Parathyroid adenoma (tissue), 2 donors: ENCODE results near the gene RFC5.

Experiments used
- H2AFZ ChIP-seq: fragments of 300-600 bp; sonication (generic); one replicate; pipeline ENCODE4 v1.7.0; 2017; ENCODE audit warnings: antibody characterized with exemption, mild to moderate bottlenecking
- H3K27ac ChIP-seq: fragments of 300-600 bp; sonication (generic); one replicate; pipeline ENCODE4 v1.7.0; 2017
- H3K27me3 ChIP-seq: fragments of 300-600 bp; sonication (generic); one replicate; pipeline ENCODE4 v1.7.0; 2017; ENCODE audit warnings: low read length; ENCODE audit not compliant: control insufficient read depth, insufficient read depth
- H3K36me3 ChIP-seq: fragments of 300-600 bp; sonication (generic); one replicate; pipeline ENCODE4 v1.7.0; 2017; ENCODE audit warnings: low read length; ENCODE audit not compliant: control insufficient read depth, insufficient read depth
- H3K4me1 ChIP-seq: fragments of 300-600 bp; sonication (generic); one replicate; pipeline ENCODE4 v1.7.0; 2017; ENCODE audit warnings: control low read depth
- H3K4me2 ChIP-seq: fragments of 300-600 bp; sonication (generic); one replicate; pipeline ENCODE4 v1.7.0; 2017; ENCODE audit warnings: low read length
- H3K4me3 ChIP-seq: fragments of 300-600 bp; sonication (generic); one replicate; pipeline ENCODE4 v1.7.0; 2017; ENCODE audit warnings: low read depth, low read length
- H3K79me2 ChIP-seq: fragments of 300-600 bp; sonication (generic); one replicate; pipeline ENCODE4 v1.7.0; 2017; ENCODE audit warnings: control low read depth
- H3K9ac ChIP-seq: fragments of 300-600 bp; sonication (generic); one replicate; pipeline ENCODE4 v1.7.0; 2017; ENCODE audit warnings: mild to moderate bottlenecking
- H3K9me3 ChIP-seq: fragments of 300-600 bp; sonication (generic); one replicate; pipeline ENCODE4 v1.7.0; 2017; ENCODE audit warnings: low read length; ENCODE audit not compliant: control insufficient read depth
- TF ChIP-seq, protein P1 (sequence below): fragments of 300-600 bp; sonication (generic); IDR thresholded peaks from one replicate; pipeline ENCODE4 v1.7.0; 2017; ENCODE audit warnings: antibody characterized with exemption, mild to moderate bottlenecking
- donor health status: primary hyperparathyroidism.

RFC5 gene

DNA sequence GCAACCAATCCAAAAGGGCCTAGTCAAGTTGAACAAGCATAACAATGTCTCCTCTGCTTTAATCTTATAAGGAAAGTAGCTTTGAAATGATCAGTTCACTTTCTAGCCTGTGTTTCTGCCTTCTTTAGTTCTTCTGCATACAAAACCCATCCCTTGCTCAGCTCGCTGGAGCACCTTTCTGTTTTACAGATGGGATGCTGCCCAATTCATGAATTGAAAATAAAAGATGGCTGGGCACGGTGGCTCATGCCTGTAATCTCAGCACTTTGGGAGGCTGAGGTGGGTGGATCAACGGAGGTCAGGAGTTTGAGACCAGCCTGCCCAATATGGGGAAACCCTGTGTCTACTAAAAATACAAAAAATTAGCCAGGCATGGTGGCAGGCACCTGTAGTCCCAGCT is 4.5 kb upstream of the RFC5 start:
- H2AFZ ChIP-seq: no peak overlapping the region

DNA sequence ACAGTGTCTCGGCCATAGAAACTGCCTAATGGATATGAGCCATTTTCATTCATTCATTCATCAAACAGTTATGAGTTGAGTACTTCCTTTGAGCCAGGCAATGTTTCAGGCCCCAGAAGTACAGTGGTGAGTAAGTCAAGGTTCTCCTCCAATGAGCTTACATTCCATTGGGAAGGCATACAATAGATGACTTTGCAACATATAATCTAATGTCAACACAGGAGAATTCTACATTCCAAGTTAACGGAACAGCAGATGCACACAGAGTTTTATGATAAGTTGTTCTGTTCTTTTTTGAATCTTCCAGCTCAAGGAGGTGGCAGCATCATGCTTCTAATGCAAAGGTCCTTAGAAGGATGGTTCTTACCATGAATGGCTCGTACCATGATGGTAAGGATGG is 3.2 kb upstream of the RFC5 start:
- Histone ChIP-seq H3K27ac (no peak overlapping the region), H3K9me3 (no peaks in the 10 kb centered on the region), H3K9ac (no peak overlapping the region), H2AFZ (no peak overlapping the region), H3K4me2 (no peak overlapping the region), H3K79me2 (no peaks in the 10 kb centered on the region), H3K27me3 (no peaks in the 10 kb centered on the region), H3K4me1 (peaks cover 3% of the 10 kb centered on the region), H3K36me3 (no peaks in the 10 kb centered on the region), H3K4me3 (no peak overlapping the region)
- TF ChIP-seq, protein P1, sequence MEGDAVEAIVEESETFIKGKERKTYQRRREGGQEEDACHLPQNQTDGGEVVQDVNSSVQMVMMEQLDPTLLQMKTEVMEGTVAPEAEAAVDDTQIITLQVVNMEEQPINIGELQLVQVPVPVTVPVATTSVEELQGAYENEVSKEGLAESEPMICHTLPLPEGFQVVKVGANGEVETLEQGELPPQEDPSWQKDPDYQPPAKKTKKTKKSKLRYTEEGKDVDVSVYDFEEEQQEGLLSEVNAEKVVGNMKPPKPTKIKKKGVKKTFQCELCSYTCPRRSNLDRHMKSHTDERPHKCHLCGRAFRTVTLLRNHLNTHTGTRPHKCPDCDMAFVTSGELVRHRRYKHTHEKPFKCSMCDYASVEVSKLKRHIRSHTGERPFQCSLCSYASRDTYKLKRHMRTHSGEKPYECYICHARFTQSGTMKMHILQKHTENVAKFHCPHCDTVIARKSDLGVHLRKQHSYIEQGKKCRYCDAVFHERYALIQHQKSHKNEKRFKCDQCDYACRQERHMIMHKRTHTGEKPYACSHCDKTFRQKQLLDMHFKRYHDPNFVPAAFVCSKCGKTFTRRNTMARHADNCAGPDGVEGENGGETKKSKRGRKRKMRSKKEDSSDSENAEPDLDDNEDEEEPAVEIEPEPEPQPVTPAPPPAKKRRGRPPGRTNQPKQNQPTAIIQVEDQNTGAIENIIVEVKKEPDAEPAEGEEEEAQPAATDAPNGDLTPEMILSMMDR: no peak

More for the DNA sequence above, 4.5 kb upstream of the RFC5 start:
- Histone ChIP-seq H3K4me3 (no peak overlapping the region), H3K4me2 (no peak overlapping the region), H3K36me3 (no peaks in the 10 kb centered on the region), H3K79me2 (no peaks in the 10 kb centered on the region), H3K4me1 (peaks cover under 1% of the 10 kb centered on the region), H3K9me3 (no peaks in the 10 kb centered on the region), H3K9ac (no peak overlapping the region), H3K27me3 (no peaks in the 10 kb centered on the region), H3K27ac (no peak overlapping the region)
- TF ChIP-seq, protein P1: no peak

DNA sequence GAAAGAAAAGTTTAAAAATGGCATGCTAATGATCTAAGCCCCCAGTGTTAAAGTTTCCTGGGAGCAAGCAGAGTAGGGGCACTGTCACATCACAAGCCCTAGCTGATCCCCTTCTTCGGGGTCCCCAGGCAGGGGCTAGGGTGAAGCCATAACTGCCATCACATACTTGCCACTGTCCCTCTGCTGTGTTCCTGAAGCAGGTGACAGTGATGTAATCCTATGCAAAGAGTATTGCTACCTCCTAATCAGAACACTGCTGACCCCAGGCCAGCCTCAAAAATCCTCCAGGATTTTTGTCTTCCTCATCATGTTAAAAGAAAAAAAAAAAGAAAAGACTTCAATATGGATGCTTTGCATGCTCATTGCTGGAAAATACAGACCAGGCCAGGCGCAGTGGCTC is 1.2 kb upstream of the RFC5 start:
- Histone ChIP-seq H3K79me2 (no peaks in the 10 kb centered on the region), H3K27me3 (no peaks in the 10 kb centered on the region), H3K9ac (no peak overlapping the region), H3K27ac (no peak overlapping the region), H3K4me1 (peaks cover 3% of the 10 kb centered on the region), H2AFZ (no peak overlapping the region), H3K36me3 (no peaks in the 10 kb centered on the region), H3K4me3 (no peak overlapping the region), H3K4me2 (no peak overlapping the region), H3K9me3 (no peaks in the 10 kb centered on the region)
- TF ChIP-seq, protein P1: no peak

DNA sequence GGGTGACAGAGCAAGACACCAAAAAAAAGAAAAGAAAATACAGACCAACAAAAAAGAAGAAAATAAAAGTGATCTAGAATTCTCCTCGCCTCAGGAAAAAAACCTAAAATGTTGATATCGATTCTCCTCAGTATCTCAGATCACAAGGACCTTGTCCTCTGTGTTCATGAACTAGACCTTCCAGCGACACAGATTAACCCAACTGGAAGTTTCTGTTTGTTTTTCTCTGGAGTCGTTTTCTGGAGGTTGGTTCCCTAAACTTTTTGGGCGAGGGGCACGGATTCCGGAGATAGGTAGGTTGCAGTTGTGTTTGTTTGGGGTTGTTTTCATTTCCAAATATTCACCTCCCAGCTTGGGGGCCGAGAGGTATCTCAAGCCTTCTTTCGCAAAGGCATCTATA is 559 bp upstream of the RFC5 start:
- H2AFZ ChIP-seq: peak overlapping the region; percentile 86
- no peaks in the 10 kb centered on the region for H3K79me2 ChIP-seq
- H3K27me3 ChIP-seq: no peaks in the 10 kb centered on the region
- TF ChIP-seq, protein P1: no peak
- peak overlapping the region; percentile 96 for H3K4me3 ChIP-seq
- no peaks in the 10 kb centered on the region for H3K36me3 ChIP-seq
- no peaks in the 10 kb centered on the region for H3K9me3 ChIP-seq
- no peak overlapping the region for H3K27ac ChIP-seq
- no peak overlapping the region for H3K9ac ChIP-seq
- H3K4me2 ChIP-seq: peak overlapping the region; percentile 76
- H3K4me1 ChIP-seq: peaks cover 3% of the 10 kb centered on the region

DNA sequence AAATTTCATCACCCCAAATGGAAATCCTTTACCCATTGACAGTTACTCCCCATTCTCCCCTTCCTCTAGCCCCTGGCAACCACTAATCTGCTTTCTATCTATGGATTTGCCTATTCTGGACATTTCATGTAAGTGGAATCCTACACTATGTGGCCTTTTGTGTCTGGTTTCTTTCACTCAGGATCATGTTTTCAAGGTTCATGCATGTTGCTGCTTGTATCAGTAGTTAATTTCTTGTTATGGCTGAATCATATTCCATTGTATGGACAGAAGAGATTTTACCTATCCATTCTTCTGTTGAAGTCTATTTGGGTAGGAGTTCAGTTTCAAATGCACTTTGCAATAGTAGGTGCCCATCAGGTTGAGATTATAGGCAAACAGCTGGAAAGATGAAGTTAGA is 1.4 kb downstream of the RFC5 start:
- no peak overlapping the region for H3K27ac ChIP-seq
- no peaks in the 10 kb centered on the region for H3K79me2 ChIP-seq
- H3K9ac ChIP-seq: no peak overlapping the region
- no peaks in the 10 kb centered on the region for H3K36me3 ChIP-seq
- no peak overlapping the region for H2AFZ ChIP-seq
- no peak overlapping the region for H3K4me3 ChIP-seq
- TF ChIP-seq, protein P1: no peak
- no peak overlapping the region for H3K4me2 ChIP-seq
- no peaks in the 10 kb centered on the region for H3K27me3 ChIP-seq
- H3K9me3 ChIP-seq: no peaks in the 10 kb centered on the region
- peaks cover 3% of the 10 kb centered on the region for H3K4me1 ChIP-seq
